Measurements from ENCODE around the gene TATDN3.
"Not testable (repeated sequence)": the region's sequence is repeated elsewhere in the genome, so short reads cannot be mapped to it uniquely, and the experiment has no call there.

TATDN3 gene, protein sequence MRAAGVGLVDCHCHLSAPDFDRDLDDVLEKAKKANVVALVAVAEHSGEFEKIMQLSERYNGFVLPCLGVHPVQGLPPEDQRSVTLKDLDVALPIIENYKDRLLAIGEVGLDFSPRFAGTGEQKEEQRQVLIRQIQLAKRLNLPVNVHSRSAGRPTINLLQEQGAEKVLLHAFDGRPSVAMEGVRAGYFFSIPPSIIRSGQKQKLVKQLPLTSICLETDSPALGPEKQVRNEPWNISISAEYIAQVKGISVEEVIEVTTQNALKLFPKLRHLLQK

GRCh38 chr1:212791676-212792395 is at the start of gene TATDN3, which contains the start of gene NSL1:
Gene TATDN3 (plus strand): TSS chr1:212791894. CDS start chr1:212791922, 28 bp downstream.
Gene NSL1 (minus strand): TSS chr1:212791777. CDS start chr1:212791763, 14 bp downstream.
- DNase-seq (ENCODE audit: low read depth in 3 of 3), result peak; percentile 90 to 94 (median 93)

DNA sequence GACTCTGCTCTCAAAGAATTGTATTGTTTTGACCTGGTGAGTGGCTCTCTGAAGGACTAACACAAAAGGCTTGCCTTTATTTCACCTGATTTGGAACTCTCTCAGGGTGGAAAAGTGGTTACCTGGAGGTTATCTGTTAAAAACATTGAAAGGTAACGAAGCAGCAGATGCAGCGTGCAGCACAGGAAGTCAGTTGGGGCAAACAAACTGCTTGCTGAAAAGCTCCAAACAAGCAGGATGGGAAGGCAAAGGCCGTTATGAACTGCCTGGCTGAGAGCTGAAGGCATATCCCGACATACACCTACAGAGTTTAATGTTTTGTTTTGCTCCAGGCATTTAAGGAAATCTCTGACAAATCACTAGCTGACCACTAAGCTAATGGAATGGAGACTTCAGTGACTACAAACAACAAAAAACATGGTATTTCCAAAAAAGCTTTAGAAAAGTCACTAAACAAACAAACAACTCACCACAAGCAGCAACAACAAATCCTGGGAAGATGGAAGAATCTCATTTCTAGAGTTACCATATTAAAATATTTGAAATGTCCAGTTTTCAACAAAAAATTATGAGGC is 47.7 kb upstream of the TATDN3 start:
- DNase-seq (ENCODE audit: low read depth in 3 of 3), result no peak

GRCh38 chr1:212745303-212745702 is 46.4 kb upstream of the TATDN3 start:
- no peak for DNase-seq (ENCODE audit: low read depth in 3 of 3)

GRCh38 chr1:212746546-212746945 is 45.1 kb upstream of the TATDN3 start:
- no peak for DNase-seq (ENCODE audit: low read depth in 3 of 3)

DNA sequence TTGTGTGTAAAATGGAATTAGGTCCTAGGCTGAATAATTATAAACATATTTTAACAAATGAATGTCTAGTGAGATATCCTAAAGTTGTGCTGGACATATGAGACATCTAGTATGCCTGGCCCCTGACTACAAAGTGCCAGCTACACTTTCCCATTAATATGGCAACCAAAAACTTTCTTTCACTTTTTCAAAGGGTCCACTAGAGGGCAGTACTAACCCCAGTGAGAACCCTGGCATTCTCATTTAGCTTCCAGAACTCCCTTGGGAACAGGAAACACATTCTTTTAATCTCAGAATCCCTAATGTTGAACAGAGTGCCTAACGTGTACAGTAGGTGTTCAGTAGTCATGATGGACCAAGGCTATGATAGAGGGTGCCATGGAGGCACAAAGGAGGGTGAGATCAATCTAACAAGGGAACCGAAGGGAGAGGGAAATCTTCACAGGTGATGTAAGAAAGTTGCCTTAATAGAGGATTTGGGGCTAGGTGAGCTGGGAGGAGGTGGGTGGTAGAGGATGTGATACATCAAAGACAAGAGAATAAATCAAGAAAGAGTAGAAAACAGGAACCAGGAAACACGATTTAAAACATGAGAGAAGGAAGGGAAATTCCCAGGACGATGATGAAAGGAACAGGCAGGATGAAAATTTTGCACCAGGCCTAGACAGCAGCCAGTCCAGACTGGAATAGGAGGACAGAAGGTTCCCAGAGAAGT is 41.7 kb upstream of the TATDN3 start:
- no peak for DNase-seq (ENCODE audit: low read depth in 3 of 3)

- DNase-seq (ENCODE audit: low read depth in 3 of 3), result no peak
These were observed 39.3 kb upstream of the TATDN3 start for GRCh38 chr1:212752252-212752933.

DNA sequence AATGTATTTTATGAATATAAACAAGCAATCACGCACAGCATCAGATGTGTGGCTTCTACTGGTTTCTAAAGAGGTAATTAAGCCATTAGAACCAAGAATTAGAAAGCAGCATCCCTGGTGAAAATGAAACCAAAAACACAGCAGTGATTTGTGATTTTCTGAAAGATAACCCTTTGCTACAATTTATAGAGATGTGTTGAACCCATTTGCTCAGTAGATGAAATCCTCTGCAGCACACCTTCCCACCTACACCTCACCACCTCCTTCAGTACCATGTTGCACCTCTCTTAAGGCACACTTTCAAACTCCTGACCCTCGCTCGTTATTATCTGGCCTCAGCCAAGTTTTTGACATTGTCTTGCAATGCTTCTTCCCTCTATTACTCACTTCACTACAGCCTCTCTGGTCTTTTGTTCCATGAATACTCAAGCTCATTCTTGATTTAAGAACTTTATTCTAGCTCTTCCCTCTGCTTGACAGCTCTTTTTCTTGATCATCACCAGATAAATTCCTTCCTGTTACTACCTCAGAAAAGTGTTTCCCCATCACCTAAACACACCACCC is 38.7 kb upstream of the TATDN3 start:
- DNase-seq (ENCODE audit: low read depth in 3 of 3), result no peak

GRCh38 chr1:212753749-212754148 is 37.9 kb upstream of the TATDN3 start:
- DNase-seq (ENCODE audit: low read depth in 3 of 3), result no peak

DNA sequence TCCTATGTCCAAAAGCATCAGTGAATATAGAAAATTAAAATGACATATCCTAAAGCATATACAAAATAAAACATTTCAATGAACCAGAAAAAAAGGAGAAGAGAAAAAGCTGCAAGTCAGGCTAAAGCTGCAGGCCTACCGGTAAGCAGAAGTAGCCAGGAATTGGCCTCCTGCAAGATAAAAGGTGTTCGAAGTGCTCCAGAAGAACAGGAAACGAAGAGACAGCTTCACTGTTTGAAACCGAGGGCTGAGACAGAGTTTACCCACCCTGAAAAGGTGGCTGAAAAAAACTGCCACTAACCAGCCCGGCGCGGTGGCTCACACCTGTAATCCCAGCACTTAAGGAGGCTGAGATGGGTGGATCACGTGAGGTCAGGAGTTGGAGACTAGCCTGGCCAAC is 37.5 kb upstream of the TATDN3 start:
- DNase-seq (ENCODE audit: low read depth in 3 of 3), result no peak

- DNase-seq (ENCODE audit: low read depth in 3 of 3), result no peak
These were observed 37.0 kb upstream of the TATDN3 start for GRCh38 chr1:212754680-212755079.

DNA sequence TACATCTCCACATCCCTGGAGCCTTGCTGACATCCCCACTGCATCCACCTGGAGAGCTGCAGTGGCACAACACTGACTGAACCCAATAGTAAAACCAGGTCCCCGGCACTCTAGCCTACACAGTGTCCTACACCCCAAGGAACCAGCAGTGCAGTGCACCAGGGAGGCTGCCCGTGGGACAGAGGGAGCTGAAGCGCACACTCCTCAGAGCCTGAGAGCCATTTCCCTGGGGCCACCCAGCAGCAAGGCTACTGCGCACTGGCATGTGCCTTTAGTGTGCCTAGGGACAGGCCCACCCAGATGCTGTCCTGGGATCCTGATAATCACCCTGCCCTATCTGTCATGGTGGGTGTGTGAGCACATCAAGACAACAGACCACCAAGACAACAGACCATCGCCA is 32.0 kb upstream of the TATDN3 start:
- no peak for DNase-seq (ENCODE audit: low read depth in 3 of 3)

DNA sequence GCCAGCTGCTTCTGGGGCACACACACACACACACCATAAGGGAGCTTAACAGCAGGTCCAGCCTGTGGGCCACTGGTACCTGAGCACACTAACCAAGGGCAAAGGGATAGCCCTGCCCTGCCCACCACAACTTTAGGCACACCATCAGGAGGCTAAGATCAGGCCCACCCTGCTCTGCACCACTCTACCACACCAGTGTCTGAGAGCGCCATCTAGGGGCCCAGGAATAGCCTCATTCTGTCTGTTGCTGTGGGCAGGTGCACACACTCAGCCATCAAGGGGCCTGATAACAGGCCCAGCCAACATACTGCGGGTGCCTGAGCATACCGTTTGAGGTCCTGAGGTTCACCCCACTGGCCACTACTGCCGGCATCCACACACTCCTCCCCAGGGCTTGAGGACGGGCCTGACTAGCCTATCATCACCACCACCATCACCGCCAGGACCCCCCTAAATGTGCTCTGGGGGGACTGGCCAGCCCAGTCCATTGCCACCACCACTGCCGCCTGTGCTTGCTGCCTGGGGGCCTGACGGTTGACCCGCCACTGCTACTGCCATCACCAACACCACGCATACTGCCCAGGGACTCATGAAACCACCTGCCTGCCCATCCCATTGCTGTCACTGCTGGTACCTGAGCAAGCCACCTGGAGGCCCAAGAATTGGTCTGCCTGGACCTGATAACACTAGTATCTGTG is 31.4 kb upstream of the TATDN3 start:
- peak; percentile 31 to 56 (median 31) for DNase-seq (ENCODE audit: low read depth in 3 of 3)

DNA sequence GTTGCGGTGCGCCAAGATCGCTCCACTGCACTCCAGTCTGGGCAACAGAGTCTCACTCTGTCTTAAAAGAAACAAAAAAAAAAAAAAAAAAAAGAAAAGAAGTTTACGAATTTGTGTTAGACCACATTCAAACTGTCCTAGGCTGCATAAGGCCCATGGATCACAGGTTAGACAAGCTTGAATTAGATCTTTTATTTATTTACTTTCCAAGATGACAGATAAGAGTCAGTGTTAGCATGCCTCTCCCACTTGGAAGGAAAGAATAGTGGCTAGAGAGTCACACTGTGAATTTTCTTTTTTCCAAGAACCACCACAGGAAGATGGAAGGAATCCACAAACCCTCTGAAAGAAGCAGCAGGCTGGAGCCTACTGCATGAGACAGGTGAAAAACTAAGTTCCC is 29.5 kb upstream of the TATDN3 start:
- DNase-seq (ENCODE audit: low read depth in 3 of 3), result no peak

- no peak for DNase-seq (ENCODE audit: low read depth in 3 of 3)
These were observed 28.9 kb upstream of the TATDN3 start for GRCh38 chr1:212762839-212763238.

DNA sequence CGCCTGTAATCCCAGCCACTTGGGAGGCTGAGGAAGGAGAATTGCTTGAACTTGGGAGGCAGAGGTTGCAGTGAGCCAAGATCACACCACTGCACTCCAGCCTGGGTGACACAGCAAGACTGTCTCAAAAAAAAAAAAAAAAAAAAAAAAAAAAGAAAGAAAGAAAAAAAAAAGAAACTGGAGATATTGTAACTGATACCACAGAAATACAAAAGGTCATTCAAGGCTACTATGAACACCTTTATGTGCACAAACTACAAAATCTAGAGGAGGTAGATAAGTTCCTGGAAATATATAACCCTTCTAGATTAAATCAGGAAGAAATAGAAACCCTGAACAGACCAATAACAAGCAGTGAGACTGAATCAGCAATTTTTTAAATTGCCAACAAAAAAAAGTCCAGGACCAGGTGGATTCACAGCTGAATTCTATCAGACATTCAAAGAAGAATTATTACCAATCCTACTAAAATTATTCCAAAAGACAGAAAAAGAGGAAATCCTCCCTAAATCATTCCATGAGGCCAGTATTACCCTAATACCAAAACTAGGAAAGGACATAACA is 26.9 kb upstream of the TATDN3 start:
- not testable (repeated sequence) for DNase-seq (ENCODE audit: low read depth in 3 of 3)

GRCh38 chr1:212766825-212767224 is 24.9 kb upstream of the TATDN3 start:
- DNase-seq (ENCODE audit: low read depth in 3 of 3), result not testable (repeated sequence)

- no peak for DNase-seq (ENCODE audit: low read depth in 3 of 3)
These were observed 22.1 kb upstream of the TATDN3 start for GRCh38 chr1:212769459-212770167.

DNA sequence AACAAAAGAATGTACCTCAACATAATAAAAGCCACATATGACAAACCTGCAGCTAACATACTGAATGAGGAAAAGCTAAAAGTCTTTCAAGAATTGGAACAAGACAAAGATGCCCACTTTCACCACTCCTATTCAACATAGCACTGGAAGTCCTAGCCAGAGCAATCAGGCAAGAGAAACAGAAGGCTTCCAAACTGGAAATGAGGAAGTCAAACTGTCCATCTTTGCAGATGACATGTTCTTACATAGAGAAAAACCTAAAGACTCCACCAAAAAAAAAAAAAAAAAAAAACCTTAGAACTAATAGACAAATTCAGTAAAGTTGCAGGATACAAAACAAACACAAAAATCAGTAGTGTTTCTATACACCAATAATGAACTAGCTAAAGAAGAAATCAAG is 20.4 kb upstream of the TATDN3 start:
- no peak for DNase-seq (ENCODE audit: low read depth in 3 of 3)

DNA sequence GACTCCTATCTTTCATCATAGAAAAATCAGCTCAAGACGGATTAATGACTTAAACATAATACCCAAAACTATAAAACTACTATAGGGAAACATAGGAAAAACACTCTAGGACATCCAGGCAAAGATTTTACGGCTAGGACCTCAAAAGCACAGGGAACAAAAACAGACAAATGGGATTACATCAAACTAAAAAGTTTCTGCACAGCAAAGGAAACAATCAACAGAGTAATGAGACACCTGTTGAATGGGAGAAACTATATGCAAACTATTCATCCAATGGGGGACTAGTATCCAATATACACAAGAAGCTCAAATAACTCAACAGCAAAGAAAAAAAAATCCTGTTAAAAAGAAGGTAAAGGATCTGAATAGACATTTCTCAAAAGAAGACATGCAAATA is 18.7 kb upstream of the TATDN3 start:
- no peak for DNase-seq (ENCODE audit: low read depth in 3 of 3)

- no peak for DNase-seq (ENCODE audit: low read depth in 3 of 3)
These were observed 17.1 kb upstream of the TATDN3 start for GRCh38 chr1:212774584-212774983.
